Smooth muscle cell (in vitro differentiated cells): ENCODE data around the gene TMEM163. TPM values are rescaled to one million over a fixed set of nuclear protein-coding genes. Genes with fewer than 3 reads are reported as not detected.

Experiments used
- DNase-seq: peaks from one replicate; lab custom pipeline; 2025; ENCODE audit not compliant: unreplicated experiment; lab: John Stamatoyannopoulos, UW
- H2AFZ ChIP-seq: fragments of 200-600 bp; sonication (generic); 2 replicates; pipeline ENCODE4 v1.6.0; 2016; ENCODE audit warnings: antibody characterized with exemption, low read depth, mild to moderate bottlenecking
- H3F3A ChIP-seq: fragments of 200-600 bp; sonication (generic); 2 replicates; pipeline ENCODE4 v1.6.0; 2017; ENCODE audit warnings: antibody characterized with exemption, low read depth
- H3K27ac ChIP-seq: fragments of 200-600 bp; sonication (generic); 2 replicates; pipeline ENCODE4 v1.5.1; 2016; ENCODE audit warnings: low read depth, mild to moderate bottlenecking
- H3K27me3 ChIP-seq: fragments of 200-600 bp; sonication (generic); 2 replicates; pipeline ENCODE4 v1.6.1; 2016; ENCODE audit warnings: low read depth, mild to moderate bottlenecking
- H3K36me3 ChIP-seq: fragments of 200-600 bp; sonication (generic); 2 replicates; pipeline ENCODE4 v1.5.1; 2016; ENCODE audit warnings: low read depth
- H3K4me1 ChIP-seq: fragments of 200-600 bp; sonication (generic); 2 replicates; pipeline ENCODE4 v1.5.1; 2016; ENCODE audit warnings: low read depth
- H3K4me2 ChIP-seq: fragments of 200-600 bp; sonication (generic); 2 replicates; pipeline ENCODE4 v1.6.0; 2016; ENCODE audit warnings: mild to moderate bottlenecking
- H3K4me3 ChIP-seq: fragments of 200-600 bp; sonication (generic); 2 replicates; pipeline ENCODE4 v1.5.1; 2016; ENCODE audit warnings: mild to moderate bottlenecking
- H3K79me2 ChIP-seq: fragments of 200-600 bp; sonication (generic); 2 replicates; pipeline ENCODE4 v1.6.0; 2016; ENCODE audit warnings: low read depth, mild to moderate bottlenecking
- H3K9ac ChIP-seq: fragments of 200-600 bp; sonication (generic); 2 replicates; pipeline ENCODE4 v1.6.0; 2016; ENCODE audit warnings: low read depth
- H3K9me3 ChIP-seq: fragments of 200-600 bp; sonication (generic); replicated peaks from 2 replicates; pipeline ENCODE4 v1.5.1; 2016; ENCODE audit warnings: low read depth
- H4K20me1 ChIP-seq: fragments of 200-600 bp; sonication (generic); 2 replicates; pipeline ENCODE4 v1.6.0; 2016; ENCODE audit warnings: low read depth
- CTCF ChIP-seq: fragments of 200-600 bp; sonication (generic); IDR thresholded peaks from 2 replicates; pipeline ENCODE4 v1.5.1; 2017; ENCODE audit warnings: borderline replicate concordance, mild to moderate bottlenecking, antibody characterized with exemption; ENCODE audit not compliant: insufficient read depth, poor library complexity, severe bottlenecking
- WGBS: methylation state at CpG from one replicate; pipeline ENCODE4 v1.1.7; 2016; ENCODE audit warnings: low lambda C conversion rate; 5-methylcytosine and 5-hydroxymethylcytosine counted together
- polyA plus RNA-seq: library from polyadenylated mRNA; unstranded; fragments of >200 nt; fragmentation: Nextera tagmentation; extraction: Ambion mirVana; gene quantifications from 2 replicates; pipeline ENCODE4 v1.2.1, GENCODE V29; 2016
- total RNA-seq: library from RNA; depleted of rRNA; stranded (reverse); fragments of >200 nt; gene quantifications from 2 replicates; pipeline ENCODE4 v1.2.3, GENCODE V29; 2014

The TMEM163 gene
- total and polyA plus RNA-seq, 2 experiments from 2014 or later = 0.31 TPM; not detected in 1

GRCh38 chr2:134443814-134444480 lies 274.9 kb downstream of the TMEM163 start:
- H3K27me3 ChIP-seq = no peaks in the 10 kb centered on the region
- H2AFZ ChIP-seq = no peak overlapping the region
- no peak overlapping the region for H3K4me3 ChIP-seq
- no peaks in the 10 kb centered on the region for H3K79me2 ChIP-seq
- H3K4me1 ChIP-seq = no peaks in the 10 kb centered on the region
- peaks cover 3% of the 10 kb centered on the region for H4K20me1 ChIP-seq
- no peak for DNase-seq
- WGBS = 95% methylated on average over 11 of the region's 11 CpGs
- H3K27ac ChIP-seq = no peak overlapping the region
- H3K4me2 ChIP-seq = no peak overlapping the region
- no peak overlapping the region for H3K9ac ChIP-seq
- H3F3A ChIP-seq = no peaks in the 10 kb centered on the region
- H3K36me3 ChIP-seq = no peaks in the 10 kb centered on the region
- TF ChIP-seq CTCF = no peak
- H3K9me3 ChIP-seq = no peaks in the 10 kb centered on the region

- no peaks in the 10 kb centered on the region for H3F3A ChIP-seq
- H3K4me2 ChIP-seq = no peak overlapping the region
- H3K27me3 ChIP-seq = no peaks in the 10 kb centered on the region
- 96% methylated on average over 11 of the region's 11 CpGs for WGBS
- no peaks in the 10 kb centered on the region for H3K4me1 ChIP-seq
- peaks cover 3% of the 10 kb centered on the region for H4K20me1 ChIP-seq
- no peak overlapping the region for H2AFZ ChIP-seq
- H3K9me3 ChIP-seq = no peaks in the 10 kb centered on the region
- H3K9ac ChIP-seq = no peak overlapping the region
- H3K79me2 ChIP-seq = no peaks in the 10 kb centered on the region
- no peaks in the 10 kb centered on the region for H3K36me3 ChIP-seq
- no peak for DNase-seq
- no peak for TF ChIP-seq CTCF
- H3K4me3 ChIP-seq = no peak overlapping the region
- no peak overlapping the region for H3K27ac ChIP-seq
Measured at GRCh38 chr2:134441153-134441863, 277.5 kb downstream of the TMEM163 start.

GRCh38 chr2:134440336-134440909 lies 278.4 kb downstream of the TMEM163 start:
- Histone ChIP-seq H3K36me3 (no peaks in the 10 kb centered on the region), H3K4me3 (no peak overlapping the region), H3F3A (no peaks in the 10 kb centered on the region), H3K27ac (no peak overlapping the region), H3K27me3 (no peaks in the 10 kb centered on the region), H3K4me2 (no peak overlapping the region), H3K9ac (no peak overlapping the region), H4K20me1 (no peaks in the 10 kb centered on the region), H2AFZ (no peak overlapping the region), H3K4me1 (no peaks in the 10 kb centered on the region), H3K9me3 (no peaks in the 10 kb centered on the region), H3K79me2 (no peaks in the 10 kb centered on the region)
- TF ChIP-seq CTCF = no peak
- 98% methylated on average over 16 of the region's 16 CpGs for WGBS
- DNase-seq = no peak
